GM18951 (cell line): Measurements from ENCODE around the gene HOXC10.

Experiments used
- POLR2A ChIP-seq: IDR thresholded peaks from 4 replicates; pipeline ENCODE4 v1.6.1; 2011; ENCODE audit warnings: mild to moderate bottlenecking; ENCODE audit not compliant: insufficient read length, insufficient read depth; ENCODE audit errors: extremely low read depth
- in situ Hi-C: fragments of 300-500 bp; cut with MboI; formaldehyde crosslinking; loops from one replicate; pipeline ENCODE4 v1.12.0; 2022; ENCODE audit warnings: low sequenced_read_pairs, mixed read lengths, inconsistent platforms; ENCODE audit not compliant: unreplicated experiment

Gene HOXC10

DNA sequence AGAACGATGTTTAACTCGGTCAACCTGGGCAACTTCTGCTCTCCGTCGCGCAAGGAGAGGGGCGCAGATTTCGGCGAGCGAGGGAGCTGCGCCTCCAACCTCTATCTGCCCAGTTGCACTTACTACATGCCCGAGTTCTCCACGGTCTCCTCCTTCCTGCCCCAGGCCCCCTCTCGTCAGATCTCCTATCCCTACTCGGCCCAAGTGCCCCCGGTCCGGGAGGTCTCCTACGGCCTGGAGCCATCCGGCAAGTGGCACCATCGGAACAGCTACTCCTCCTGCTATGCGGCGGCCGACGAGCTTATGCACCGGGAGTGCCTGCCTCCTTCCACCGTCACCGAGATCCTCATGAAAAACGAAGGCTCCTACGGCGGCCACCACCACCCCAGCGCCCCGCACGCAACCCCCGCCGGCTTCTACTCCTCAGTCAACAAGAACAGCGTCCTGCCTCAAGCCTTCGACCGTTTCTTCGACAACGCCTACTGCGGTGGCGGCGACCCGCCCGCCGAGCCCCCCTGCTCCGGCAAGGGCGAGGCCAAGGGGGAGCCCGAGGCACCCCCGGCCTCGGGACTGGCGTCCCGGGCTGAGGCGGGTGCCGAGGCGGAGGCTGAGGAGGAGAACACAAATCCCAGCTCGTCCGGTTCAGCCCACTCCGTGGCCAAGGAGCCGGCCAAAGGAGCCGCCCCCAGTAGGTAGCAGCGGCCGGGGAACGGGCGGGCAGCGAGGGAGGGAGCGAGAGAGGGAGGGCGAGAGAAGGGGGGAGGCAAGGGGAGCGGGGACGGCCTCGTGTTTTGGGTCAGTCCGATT lies 11.5 kb upstream of the HOXC10 start:
- in situ Hi-C loops, result no loop called here

DNA sequence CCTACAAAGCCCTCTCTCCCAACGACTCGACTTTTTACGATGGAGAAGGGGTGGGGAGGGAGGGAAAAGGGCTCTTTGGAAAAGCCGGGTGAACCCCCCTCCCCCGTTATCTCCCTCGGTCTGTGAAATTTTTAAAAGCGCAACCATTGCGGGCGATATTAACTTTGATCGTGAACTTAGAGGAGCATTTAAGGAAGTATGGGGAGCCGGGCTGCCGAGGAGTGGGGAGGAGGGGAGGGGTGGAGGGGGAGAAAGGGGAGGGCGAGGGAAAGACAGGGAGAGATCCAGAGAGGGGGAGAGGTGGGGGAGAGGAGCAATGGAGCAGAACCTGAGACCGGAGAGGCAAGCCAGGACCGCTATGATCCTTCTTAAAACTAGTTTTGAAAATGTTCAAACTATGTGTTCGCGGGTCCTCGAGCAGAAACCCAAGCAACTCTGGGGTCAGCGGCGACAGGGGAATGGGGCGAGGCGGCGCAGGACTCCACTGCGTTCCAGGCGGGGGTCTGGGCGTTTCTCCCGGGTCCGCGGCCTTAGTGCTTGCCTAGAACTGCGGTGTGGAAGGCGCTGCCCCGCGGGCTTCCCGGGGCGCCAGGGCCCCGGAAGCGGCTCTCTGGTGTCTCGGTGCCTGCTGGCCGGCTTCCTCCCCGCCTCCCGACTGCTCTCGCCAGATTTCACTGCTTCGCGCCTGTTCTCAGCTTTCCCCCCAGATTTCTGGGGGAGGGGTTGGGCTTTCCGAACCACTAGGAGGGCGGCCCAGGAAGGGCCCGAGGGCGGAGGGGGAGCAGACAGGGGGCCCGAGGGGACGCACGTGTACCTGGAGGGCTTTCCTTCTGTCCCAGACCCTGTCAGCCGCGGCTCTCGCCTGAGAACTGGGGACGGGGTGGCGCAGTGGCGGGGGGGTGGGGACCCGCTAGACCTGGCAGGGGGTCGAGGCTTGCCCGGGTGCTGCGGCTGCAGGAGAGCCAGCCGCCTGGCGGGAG lies 10.6 kb upstream of the HOXC10 start, which contains the start of gene HOTAIR:
Gene HOTAIR (minus strand): TSS at position 871 of the 980 bp plus-strand sequence.
- TF ChIP-seq POLR2A, result no peak
- in situ Hi-C loops, result no loop called here

More for the DNA sequence above, 11.5 kb upstream of the HOXC10 start:
- TF ChIP-seq POLR2A, result no peak

DNA sequence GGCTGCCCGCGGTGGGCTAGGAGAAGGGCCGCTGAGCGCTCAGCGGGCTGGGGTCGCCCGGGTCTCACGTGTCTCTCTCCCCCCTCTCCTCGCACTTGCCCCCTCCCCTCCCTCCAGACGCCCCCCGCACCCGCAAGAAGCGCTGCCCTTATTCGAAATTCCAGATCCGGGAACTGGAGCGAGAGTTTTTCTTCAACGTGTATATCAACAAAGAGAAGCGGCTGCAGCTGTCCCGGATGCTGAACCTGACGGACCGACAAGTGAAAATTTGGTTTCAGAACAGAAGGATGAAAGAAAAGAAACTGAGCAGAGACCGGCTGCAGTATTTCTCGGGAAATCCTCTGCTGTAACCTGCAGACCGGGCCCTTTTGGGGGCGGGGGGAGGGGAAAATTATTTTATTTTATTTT lies 9.9 kb upstream of the HOXC10 start:
- in situ Hi-C loops, result no loop called here
- no peak for TF ChIP-seq POLR2A

DNA sequence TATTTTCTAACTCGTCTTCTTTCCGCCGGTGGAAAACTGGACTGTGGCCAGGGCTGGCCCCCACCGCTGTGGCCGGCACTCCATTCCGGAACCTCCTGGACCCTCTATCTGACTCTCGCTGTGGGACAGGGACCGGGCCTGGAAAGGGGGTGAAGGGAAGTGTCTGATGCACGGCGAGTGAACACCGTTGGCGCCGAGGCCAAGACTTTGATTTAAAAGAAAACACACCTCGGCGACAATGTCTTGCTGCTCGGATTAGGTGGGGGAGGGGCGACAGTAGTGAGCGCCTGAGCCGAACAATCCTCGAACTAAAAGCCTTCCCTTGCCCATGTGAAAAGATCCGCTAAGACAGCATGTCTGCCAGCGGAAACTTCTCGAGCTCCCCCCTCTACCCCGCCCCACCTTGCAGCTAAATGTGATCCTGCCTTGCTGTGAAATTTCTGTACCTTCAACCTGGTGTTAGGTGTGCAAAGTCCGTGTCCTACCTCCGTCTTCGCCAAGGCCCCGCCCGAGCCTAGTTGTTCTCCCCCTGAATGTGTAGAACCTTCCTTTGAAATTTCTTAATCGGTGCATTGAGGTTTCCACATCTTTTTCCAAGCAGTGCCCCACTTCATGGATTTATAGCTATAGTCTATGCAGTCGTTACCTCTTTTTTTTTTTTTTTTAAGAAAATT lies 9.3 kb upstream of the HOXC10 start:
- in situ Hi-C loops, result no loop called here
- no peak for TF ChIP-seq POLR2A

DNA sequence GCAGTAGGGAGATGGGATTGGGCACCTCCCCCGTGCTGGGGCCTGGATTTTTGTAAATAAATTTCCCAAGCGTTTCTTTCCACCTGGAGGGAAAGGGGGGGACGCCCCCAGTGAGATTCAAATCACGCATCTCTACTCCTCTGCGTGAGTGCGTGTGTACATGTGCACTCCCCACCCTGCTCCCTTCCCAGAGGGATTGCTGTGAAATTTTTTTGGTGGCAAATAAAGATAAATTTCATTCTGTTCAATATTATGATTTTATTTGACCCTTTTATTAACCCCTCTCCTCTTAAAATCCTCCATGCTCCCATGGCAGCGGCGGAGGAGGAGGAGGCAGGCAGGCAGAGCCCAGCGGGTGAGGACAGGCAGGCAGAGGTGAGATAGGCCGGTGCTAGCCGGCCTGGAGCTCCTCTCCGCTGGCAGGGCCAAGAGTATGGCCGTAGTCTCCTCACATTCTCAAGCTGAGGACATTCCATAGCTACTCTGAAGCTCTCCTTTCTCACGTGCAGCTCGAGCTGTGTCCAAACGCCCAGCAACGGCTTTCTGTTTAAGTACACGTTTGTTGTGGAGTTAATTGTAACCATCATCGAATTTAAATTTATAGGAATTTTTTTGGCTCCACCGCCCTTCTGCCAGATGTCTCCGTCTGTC lies 8.6 kb upstream of the HOXC10 start:
- no peak for TF ChIP-seq POLR2A
- in situ Hi-C loops, result no loop called here

DNA sequence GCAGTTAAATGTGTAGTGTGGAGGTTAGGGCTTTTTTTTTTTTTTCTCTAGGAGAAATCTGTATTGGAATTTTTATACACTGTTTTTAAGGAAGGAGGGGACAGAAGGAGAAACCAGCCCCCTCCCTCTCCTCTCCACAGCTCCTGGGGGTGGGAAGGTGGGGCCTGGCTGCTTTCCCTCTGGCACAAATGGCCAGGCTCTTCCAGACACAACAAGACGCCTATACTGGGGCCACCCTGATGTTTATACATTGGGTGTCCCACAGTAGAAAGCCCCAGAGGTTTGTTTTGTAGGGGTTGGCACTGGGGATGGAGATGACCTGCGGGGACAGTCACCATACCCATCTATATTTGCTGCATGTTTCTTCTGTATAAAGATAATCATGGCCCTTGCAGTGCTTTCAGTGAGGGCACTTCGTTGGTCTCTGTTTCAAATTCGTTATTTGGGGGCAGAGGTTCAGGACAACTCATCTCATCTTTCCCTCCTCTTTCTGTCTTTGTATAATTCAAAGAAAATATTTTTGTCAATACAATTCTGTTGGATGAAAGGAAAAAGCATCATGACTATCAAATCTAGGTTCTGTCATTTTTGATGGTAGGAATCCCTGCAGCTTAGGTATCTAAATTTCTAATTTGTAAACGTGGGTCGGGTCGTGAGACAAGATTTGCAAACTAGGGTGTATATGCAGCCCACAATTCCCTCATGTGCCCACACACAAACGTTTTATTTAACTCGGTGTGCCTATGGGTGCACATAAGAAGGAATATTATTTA lies 7.9 kb upstream of the HOXC10 start:
- TF ChIP-seq POLR2A, result no peak
- in situ Hi-C loops, result no loop called here

DNA sequence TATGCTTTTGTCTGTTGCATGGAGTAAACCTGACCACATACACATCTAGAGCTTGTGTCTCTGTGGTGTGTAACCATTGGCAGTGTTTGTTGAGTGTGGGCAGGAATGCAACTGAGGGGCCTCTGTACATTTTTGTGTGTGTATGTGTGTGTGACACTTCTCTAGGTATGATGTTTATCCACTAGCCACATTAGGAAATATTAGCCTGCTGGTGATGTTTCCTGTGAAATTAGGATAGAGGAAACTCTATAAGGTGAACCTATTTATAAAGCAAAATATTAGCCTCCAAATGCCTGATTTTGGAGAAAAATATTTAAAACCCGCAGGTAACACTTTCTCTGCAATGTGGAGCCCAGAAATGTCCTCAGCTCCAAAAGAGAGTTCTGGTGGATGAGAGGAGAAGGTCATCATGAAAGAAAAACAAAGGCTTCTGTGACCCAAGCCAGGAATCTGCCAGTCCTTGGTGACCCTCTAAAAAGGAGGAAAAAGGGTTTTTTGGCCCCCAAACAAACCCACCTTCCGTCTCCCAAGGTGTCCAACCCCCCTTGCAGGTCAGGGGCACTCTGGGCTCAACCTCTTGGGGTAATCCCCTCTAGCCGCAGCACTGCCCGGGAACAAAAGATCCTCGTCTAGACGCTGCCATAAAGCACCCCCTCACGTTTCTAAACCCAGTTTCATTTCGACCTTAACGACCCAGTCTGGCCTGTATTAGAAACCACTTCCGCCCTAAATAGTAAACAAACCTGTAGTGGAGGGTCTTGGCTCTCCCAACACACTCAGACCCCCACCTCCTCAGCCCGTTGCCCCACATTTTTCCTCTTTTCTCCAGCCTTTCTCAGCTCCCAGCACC lies 7.1 kb upstream of the HOXC10 start:
- in situ Hi-C loops, result no loop called here
- no peak for TF ChIP-seq POLR2A

DNA sequence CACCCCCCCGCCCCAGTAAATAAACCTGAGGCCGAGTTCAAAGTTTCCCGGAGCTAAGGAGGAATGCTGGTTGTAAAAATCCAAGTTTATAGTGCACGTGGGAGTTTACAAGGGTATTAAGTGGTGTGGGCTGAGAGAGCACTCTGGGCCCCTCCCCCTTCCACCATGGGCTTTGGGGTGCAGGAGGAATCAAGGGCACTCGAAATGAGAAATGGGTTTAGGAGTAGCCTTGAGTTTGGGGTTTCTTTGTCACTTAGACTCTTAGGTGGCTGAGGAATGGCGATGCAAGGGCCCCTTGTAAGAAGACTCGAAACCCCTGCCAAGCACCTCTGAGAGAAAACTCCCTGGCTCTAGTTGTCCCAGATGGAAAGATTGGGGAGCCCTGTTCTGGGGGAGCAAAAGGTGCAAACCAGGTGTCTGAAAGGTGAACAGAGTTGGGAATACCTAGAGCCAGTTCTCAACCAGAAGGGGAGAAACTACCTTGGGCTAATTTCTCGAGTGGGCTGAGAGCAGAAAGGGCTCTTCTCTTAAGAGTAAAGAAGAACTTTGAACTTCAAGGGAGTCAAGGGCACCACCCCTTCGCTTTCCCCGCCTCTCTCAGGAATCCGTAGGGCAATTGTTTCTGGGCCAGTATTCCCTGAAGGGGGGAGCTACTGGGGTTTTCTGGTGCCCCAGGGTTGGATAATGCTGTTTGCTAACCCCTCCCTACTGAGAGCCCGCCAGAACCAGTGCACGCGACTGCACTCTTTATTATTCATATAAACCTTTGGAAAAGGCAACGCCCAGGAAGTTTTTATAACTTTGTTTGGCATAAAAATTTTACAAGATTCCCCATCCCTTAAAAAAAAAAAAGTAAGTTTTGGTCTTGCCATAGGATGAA lies 6.2 kb upstream of the HOXC10 start:
- in situ Hi-C loops, result no loop called here
- TF ChIP-seq POLR2A, result no peak

DNA sequence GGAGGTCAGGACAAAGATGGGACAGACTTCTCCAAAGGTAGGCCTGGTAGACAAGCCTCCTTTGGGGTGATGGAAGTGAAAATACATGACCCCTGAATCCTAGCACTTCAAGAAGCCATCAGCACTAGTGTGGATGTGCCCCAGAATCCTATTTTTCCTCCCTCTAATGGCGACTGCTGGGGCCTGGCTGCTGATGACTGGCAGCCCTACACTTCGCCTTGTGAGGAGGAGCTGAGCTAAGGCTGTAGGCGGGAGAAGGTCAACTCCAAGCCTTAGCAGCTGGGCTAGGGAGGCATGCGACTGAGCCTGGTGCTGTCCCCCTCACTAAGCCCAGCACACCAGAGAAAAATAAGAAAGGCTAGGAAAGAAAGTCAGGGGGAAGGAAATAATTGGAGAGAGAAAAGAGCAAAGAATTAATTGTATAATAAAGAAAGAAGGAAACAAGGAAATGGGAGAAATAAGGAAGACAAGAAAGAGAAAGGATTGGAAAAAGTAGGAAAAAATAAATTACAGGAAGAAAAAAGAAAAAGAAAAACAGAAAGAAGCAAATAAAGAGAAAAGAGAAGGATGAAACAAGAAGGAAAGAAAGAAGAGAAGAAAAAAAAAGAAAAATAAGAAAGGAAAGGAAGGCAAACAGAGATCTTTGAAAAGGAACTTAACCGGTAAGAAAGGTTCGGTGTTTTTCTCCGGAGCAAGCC lies 4.7 kb upstream of the HOXC10 start:
- TF ChIP-seq POLR2A, result no peak
- in situ Hi-C loops, result no loop called here

DNA sequence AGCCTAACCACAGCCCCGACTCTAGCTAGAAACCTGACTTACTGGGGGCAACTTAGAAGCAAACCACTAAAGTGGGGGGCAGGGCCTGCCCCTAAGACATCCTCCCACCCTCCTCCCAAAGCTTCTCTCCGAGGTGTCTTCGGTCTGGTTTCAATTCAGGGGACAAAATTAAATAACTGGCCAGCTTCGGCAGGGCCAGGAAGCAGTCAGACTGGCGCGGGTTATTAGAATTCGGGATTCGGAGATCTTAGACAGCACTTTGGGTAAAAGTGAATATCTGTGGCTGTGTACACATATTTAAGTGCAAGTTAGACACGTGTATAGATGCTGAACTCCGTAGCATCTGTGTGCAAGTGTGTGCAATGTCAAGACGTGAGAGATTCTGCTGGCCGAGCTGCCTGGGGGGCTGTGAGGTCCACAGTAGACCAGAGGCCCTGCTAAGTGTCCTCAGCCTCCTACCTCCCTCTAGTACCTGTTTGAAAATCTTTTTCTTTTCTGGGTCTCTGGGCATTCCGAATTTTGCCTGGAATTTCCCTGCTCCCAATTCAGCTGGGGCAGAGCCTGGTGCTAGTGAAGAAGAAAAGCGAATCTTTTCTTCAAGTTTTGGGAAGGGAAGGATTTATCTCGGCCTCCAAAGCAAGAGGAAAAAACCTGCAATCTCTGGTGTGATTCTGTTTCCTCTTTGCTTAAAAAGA lies 4.0 kb upstream of the HOXC10 start:
- TF ChIP-seq POLR2A, result no peak
- in situ Hi-C loops, result no loop called here
